BLaER1 treated with 17β-estradiol and CSF1 and Interleukin-3, amounts not matched to agents 10 nM and 100 nM (cell line): ENCODE data around the gene RAB15.

ENCODE experiments used
- H3K27ac ChIP-seq, 11 experiments: shearing (Covaris generic); formaldehyde crosslinking; 2 replicates each; pipeline ENCODE4 v1.8.1; 2022
- H3K27me3 ChIP-seq, 11 experiments: shearing (Covaris generic); formaldehyde crosslinking; 2 replicates each; pipeline ENCODE4 v1.8.1; 2022
- H3K36me3 ChIP-seq, 11 experiments: shearing (Covaris generic); formaldehyde crosslinking; 2 replicates each; pipeline ENCODE4 v1.8.1; 2022
- H3K4me1 ChIP-seq, 10 experiments: shearing (Covaris generic); formaldehyde crosslinking; 2 replicates each; pipeline ENCODE4 v1.8.1; 2022
- H3K4me2 ChIP-seq, 11 experiments: shearing (Covaris generic); formaldehyde crosslinking; 2 replicates each; pipeline ENCODE4 v1.8.1; 2022
- H3K4me3 ChIP-seq, 10 experiments: shearing (Covaris generic); formaldehyde crosslinking; 2 replicates each; pipeline ENCODE4 v1.8.1; 2022
- H3K9ac ChIP-seq, 11 experiments: shearing (Covaris generic); formaldehyde crosslinking; 2 replicates each; pipeline ENCODE4 v1.8.1; 2022
- H3K9me3 ChIP-seq, 11 experiments: shearing (Covaris generic); formaldehyde crosslinking; replicated peaks in 1 of 11; 2 replicates each; pipeline ENCODE4 v1.8.1; 2022
- H4K20me1 ChIP-seq, 11 experiments: shearing (Covaris generic); formaldehyde crosslinking; 2 replicates each; pipeline ENCODE4 v1.8.1; 2022
- Cebpa-rat ChIP-seq, 11 experiments: shearing (Covaris generic); IDR thresholded peaks; 2 replicates each; pipeline ENCODE4 v1.8.1; 2022

RAB15 gene

DNA sequence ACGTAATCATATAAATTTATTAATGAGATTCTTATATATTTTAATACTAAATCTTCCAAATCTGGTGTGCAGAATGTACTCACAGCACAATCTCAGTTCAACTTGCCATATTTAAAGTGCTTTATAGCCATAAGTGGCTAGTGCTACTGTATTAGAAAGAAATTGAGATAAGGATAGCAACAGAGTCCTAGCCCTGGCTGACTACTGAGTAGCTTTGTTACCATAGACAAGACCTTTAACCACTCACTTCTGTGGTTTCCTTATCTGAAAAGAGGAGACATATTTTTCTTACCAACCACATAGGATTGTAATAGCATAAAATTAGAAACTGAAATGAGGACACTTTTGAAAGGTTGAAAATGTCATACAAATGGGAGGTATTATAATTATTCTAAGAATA lies 59.9 kb downstream of the RAB15 start:
- no peak for TF ChIP-seq Cebpa-rat (IDR thresholded peaks at IDR 0.05)
- Histone ChIP-seq H3K36me3 (peaks cover 0 to 21% (median 10%) of the 10 kb centered on the region in 11 experiments; a peak in 16 of 22 replicates), H3K4me2 (no peak overlapping the region), H3K27ac (no peak overlapping the region), H4K20me1 (peaks cover 0 to 12% (median under 1%) of the 10 kb centered on the region in 11 experiments; a peak in 6 of 22 replicates), H3K4me3 (no peak overlapping the region), H3K4me1 (peaks cover 12 to 20% (median 18%) of the 10 kb centered on the region in 10 experiments), H3K9me3 (peaks cover 0 to 14% (median 9%) of the 10 kb centered on the region in 11 experiments; a peak in 14 of 22 replicates), H3K27me3 (no peaks in the 10 kb centered on the region), H3K9ac (no peak overlapping the region)

DNA sequence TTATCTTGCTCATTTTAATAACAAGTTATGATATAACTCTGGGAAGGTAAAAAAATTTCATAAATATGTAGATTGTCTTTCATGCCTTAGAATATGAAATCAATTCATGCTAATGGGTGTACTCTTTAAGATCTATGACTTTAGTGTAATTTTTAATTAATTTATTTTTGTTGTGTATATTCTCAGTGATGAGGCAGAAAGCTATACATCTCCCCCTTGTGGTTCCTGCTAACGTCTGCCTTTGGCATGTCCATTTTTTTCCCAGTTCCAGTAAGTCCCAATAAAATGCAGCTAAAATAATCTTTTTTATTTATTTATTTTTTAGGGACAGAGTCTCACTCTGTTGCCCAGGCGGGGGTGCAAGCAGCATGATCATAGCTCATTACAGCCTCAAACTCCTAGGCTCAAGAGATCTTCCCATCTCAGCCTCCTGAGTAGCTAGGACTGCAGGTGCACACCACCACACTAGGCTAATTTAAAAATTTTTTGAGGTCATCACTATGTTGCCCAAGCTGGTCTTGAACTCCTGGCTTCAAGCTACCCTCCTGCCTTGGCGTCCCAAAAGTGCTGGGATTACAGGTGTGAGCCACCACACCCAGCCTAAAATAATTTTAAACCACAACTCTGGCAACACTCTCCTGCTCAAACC lies 61.2 kb downstream of the RAB15 start:
- H3K27ac ChIP-seq, result no peak overlapping the region
- no peak overlapping the region for H3K4me3 ChIP-seq
- H3K4me2 ChIP-seq, result no peak overlapping the region
- no peak overlapping the region for H3K9ac ChIP-seq
- H3K9me3 ChIP-seq, result peaks cover 0 to 9% (median 6%) of the 10 kb centered on the region in 11 experiments; a peak in 14 of 22 replicates
- no peaks in the 10 kb centered on the region; a peak in 2 of 22 replicates for H4K20me1 ChIP-seq
- H3K36me3 ChIP-seq, result peaks cover 0 to 10% (median 3%) of the 10 kb centered on the region in 11 experiments; a peak in 12 of 22 replicates
- no peak for TF ChIP-seq Cebpa-rat (IDR thresholded peaks at IDR 0.05)
- H3K27me3 ChIP-seq, result no peaks in the 10 kb centered on the region
- H3K4me1 ChIP-seq, result peaks cover 11 to 22% (median 18%) of the 10 kb centered on the region in 10 experiments

DNA sequence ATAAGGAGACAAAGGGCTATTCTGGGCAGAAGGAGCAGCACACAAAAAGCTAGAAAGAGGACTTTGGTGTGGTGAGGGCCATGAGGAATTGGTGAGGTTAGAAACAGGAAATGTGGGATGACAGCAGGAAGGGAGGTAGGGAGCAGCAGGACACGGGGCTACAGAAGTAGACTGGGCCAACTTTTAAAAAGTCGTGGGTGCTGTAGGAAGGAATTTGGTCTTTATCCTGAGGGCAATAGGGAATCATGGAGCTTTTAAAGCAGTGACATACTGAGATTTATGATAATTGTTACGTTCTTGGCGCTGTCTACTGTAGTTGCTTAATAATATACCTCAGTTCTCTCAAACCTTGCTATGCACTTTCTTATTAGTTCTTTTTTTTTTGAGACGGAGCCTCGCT lies 66.1 kb downstream of the RAB15 start:
- Histone ChIP-seq H4K20me1 (no peaks in the 10 kb centered on the region), H3K4me1 (peaks cover 0 to 7% (median 6%) of the 10 kb centered on the region in 10 experiments; a peak in 12 of 20 replicates), H3K4me3 (no peak overlapping the region), H3K27me3 (no peaks in the 10 kb centered on the region), H3K9ac (no peak overlapping the region), H3K4me2 (peak overlapping the region in 10 of 11 experiments; percentile 8 to 45 (median 22); a peak in 12 of 22 replicates), H3K27ac (no peak overlapping the region), H3K9me3 (no peaks in the 10 kb centered on the region), H3K36me3 (no peaks in the 10 kb centered on the region)
- no peak for TF ChIP-seq Cebpa-rat (IDR thresholded peaks at IDR 0.05)

DNA sequence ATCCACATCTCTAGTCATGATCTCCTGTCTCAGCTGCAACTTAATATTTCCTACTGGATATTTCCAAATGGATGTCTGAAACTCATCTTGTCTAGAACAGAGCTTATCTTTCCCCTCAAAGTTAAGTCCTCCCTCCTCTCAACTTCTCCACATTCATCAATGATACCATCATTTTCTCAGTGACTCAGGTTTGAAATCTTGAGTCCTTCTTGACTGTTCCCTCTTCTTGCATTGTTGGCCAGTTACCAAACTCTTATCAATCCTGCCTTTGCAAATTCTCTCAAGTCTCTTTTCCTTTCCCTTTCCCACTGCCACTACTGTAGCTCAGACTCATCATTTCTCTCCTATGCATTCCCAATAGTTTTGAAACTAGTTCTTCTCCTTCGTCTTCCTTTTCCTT lies 72.2 kb downstream of the RAB15 start:
- Histone ChIP-seq H3K9me3 (no peaks in the 10 kb centered on the region), H3K9ac (no peak overlapping the region), H3K4me2 (no peak overlapping the region), H4K20me1 (no peaks in the 10 kb centered on the region), H3K27ac (no peak overlapping the region), H3K27me3 (no peaks in the 10 kb centered on the region), H3K36me3 (no peaks in the 10 kb centered on the region), H3K4me3 (no peak overlapping the region), H3K4me1 (no peaks in the 10 kb centered on the region)
- TF ChIP-seq Cebpa-rat (IDR thresholded peaks at IDR 0.05), result no peak
